Body of pancreas (tissue), 4 donors: ENCODE results near the gene RASL10B.

Experiments used
- CTCF ChIP-seq, 7 experiments: fragments of 450-650 bp in 4 of 7; fragments of 200-600 bp in 3 of 7; sonication (generic) in 3 of 7; IDR thresholded peaks; one replicate each; pipeline ENCODE4 v1.5.1; 2016 to 2019; ENCODE audit warnings: antibody characterized with exemption in 7 of 7
- POLR2A ChIP-seq, 3 donors: fragments of 450-650 bp; IDR thresholded peaks; one replicate each; pipeline ENCODE4 v1.6.1; 2016; ENCODE audit warnings: antibody characterized with exemption in 3 of 3, mild to moderate bottlenecking in 2 of 3

- no peak for TF ChIP-seq CTCF (IDR thresholded peaks at IDR 0.05)
- no peak for TF ChIP-seq POLR2A (IDR thresholded peaks at IDR 0.05)
These were observed 722 bp downstream of the RASL10B start for GRCh38 chr17:35731917-35732805.
